ENCODE results near the gene DDX28. TPM values are rescaled to one million over a fixed set of nuclear protein-coding genes. Genes with fewer than 3 reads are reported as not detected.
"Not testable (repeated sequence)": the region's sequence is repeated elsewhere in the genome, so short reads cannot be mapped to it uniquely, and the experiment has no call there.

The DDX28 gene
- total RNA-seq, 1 donor from 2014 or later: 6.1 TPM

DNA sequence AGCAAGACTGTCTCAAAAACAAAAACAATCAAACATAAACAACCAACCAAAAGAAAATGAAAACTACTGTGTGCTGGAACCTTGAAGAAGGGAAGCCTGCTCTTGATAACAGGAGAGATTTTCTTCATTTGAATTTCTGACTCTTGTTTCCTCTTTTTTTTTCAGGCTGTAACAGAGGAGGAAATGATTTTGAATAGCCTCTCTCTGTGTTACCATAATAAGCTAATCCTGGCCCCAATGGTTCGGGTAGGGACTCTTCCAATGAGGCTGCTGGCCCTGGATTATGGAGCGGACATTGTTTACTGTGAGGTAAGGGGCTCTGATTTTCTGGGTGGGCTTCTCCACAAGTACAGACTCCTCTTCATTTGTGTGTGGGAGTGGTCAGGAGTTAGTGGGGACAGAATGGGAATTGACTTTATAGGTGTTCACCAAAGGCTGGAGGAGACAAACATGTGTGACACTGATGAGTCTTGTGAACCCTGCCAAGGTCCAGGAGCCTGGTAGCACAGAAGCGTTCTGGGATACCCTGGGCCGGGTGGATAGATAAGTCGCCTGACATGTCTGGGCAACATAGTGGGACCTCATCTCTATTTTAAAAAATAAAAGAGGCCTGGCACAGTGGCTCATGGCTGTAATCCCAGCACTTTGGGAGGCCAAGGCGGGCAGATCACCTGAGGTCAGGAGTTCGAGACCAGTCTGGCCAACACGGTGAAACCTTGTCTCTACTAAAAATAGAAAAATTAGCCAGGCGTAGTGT, 15.0 kb upstream of the DDX28 start:
- DNase-seq: no peak

DNA sequence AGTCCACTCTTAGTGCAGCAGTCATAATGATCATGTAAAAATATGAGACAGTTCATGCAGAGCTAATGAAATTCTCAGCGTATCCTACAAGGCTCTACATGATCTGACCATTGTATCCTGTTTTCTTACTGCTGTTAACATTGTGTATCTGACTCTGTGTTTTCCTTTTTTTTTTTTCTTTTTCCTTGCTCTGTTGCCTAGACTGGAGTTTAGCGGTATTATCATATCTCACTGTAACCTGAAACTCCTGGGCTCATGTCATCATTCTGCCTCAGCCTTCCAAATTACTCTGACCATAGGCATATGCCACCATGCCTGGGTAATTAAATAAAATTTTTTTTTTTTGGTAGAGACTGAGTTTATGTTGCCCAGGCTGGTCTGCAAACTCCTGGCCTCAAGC, 12.2 kb upstream of the DDX28 start:
- DNase-seq: no peak

- DNase-seq: no peak
Observed at GRCh38 chr16:68033101-68033500, 10.1 kb upstream of the DDX28 start.

DNA sequence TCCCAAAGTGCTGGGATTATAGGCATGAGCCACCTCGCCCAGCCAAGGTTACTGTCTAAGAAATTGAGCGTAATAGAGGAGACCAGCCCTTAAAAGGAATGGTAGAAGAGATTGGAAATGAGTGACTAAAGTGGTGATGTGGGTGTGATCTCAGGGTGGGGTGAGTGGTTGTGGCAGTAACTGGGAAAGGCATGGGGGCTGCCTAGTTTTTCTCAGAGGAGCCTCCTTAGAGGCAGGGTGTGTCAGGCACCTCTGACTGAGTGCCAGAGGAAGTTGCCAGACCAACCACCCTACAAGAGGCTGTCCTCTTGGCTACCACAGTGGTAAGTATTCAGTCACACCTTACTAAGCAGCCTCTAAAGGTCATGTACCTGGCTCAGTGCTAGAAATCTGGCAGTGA, 8.9 kb upstream of the DDX28 start:
- no peak for DNase-seq

- DNase-seq: not testable (repeated sequence)
Observed at GRCh38 chr16:68030108-68030507, 7.1 kb upstream of the DDX28 start.

- no peak for DNase-seq
Observed at GRCh38 chr16:68028996-68029395, 6.0 kb upstream of the DDX28 start.

DNA sequence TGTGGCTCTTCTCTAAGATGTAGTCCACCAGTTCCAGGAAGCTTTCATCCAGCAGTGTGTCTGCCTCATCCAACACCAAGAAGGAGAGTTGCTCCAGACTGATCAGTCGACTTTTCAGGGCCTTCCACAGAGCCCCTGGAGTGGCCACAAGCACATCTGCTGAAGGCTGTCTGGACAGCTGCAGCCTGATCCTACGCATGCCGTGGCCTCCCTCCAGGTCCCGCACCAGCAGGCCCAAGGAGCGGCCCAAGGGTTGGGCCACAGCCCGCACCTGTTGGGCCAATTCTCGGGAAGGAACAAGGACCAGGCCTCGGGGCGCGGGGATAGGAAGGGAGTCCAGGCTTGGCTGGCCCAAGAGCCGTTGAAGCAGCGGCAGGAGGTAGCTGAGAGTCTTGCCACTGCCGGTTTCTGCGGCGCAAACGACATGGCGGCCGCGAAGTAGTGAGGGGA, 729 bp downstream of the DDX28 start:
- no peak for DNase-seq

DNA sequence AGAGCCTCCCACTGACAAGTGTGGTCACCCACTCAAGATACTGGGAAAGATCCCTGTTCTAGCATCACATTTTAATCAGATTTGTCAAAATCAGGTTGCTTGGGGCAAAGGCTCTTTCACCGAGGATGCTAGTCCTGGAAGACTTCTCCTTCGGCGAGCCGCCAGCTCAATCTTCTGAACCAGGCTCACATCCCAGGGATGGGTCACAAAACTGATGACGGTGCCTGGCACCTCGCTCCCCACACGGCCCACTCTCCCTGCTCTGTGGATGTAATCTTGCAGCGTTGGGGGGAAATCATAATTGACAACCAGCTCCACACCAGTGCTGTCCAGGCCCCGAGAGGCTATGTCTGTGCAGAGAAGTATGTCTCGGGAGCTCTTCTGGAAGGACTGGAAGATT, 1.5 kb downstream of the DDX28 start:
- no peak for DNase-seq

- DNase-seq: no peak
Observed at GRCh38 chr16:68019167-68019680, 3.8 kb downstream of the DDX28 start.

DNA sequence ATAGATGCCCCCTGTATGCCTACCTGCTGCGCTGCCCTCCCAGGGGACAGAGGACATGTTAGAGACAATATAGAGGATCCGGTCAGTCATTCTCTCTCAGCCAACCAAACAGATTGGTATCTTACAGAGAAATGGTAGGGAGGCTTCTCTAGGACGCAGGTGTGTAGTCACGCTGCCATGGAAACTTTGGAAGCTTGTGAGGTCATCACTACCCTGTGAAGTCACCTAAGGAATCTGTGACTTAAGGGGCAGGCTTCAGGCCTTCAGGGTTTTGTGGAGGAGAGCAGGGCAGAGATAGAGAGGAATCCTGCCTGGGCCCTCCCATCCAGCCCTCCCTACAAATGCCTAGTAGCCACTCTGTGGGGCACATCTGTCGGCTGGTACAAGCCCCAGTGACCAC, 7.4 kb downstream of the DDX28 start, which contains the start of gene DPEP2NB:
DPEP2NB (minus strand) TSS at position 231 of the 400 bp plus-strand sequence; CDS start at position 90, 141 bp downstream.
- no peak for DNase-seq

GRCh38 chr16:68013440-68013839, 9.6 kb downstream of the DDX28 start:
- no peak for DNase-seq

DNA sequence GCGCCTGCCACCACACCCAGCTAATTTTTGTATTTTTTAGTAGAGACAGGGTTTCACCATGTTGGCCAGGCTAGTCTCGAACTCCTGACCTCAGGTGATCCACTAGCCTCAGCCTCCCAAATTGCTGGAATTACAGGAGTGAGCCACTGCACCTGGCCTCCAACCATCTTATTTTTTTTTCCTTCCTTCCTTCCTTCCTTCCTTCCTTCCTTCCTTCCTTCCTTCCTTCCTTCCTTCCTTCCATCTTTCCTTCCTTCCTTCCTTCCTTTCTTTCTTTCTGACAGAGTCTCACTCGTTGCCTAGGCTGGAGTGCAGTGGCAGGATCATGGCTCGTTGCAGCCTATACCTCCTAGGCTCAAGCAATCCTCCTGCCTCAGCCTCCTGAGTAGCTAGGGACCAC, 13.2 kb downstream of the DDX28 start:
- DNase-seq: not testable (repeated sequence)

DNA sequence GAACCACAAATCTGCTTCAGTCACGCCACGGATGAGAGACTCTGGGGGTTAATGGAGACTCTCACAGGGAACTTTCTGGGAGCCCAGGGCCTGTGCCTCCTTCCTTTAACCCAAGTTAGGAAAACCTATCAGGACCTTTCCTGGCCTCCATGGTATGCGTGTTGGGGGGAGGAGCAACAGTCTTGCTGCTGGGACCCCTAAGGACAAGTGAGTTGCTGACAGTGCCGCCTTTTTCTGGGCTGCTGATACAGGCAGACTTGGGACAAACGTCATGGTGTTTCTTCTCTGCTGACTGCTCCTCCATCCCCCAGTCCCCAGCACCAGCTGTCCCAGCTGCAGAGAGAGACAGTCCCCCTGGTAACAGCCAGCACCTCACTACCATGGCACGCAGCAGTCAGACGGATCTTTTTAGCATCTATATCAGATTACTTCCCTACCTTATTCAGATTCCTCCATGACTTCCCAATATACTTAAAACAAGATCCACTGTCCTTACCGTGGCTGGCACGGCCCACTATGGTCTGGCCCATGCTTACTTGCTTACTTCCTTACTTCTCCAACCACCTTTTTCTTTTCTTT, 13.8 kb downstream of the DDX28 start:
- DNase-seq: no peak

DNA sequence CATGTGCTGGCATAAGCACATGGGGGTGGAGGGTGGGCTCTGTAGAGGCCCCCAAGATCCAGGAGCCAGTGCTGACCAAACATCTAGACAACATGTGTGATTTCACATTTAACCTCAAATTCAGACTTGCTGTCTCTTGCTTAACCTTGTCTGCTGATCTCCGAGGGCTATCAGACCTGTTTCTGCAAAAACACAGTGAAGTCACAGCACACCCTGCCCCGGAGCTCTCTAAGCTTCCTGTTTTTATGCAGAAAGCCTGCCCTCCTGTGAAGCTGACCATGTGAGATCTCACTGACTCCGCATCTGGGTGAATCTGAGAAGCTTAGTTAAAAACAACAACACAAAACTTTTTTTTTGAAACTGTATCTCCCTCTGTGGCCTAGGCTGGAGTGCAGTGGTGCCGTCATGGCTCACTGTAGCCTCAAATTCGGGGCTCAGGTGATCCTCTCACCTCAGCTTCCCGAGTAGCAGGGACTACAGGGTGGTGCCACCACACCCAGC, 17.2 kb downstream of the DDX28 start:
- DNase-seq: no peak

DNA sequence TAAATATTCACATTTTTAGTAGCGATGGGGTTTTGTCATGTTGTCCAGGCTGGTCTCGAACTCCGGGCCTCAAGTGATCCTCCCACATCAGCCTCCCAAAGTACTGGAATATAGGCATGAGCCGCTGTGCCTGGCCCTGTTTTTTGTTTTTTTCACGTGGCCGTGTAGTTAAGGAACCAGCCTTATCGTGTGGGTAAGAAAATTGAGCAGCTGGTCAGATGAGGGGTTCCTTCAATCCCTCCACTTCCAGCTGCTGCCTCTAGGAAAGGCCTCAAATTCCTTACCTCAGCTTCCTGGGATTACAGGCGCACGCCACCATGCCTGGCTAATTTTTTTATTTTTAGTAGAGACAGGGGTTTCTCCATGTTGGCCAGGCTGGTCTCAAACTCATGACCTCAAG, 17.8 kb downstream of the DDX28 start:
- no peak for DNase-seq

DNA sequence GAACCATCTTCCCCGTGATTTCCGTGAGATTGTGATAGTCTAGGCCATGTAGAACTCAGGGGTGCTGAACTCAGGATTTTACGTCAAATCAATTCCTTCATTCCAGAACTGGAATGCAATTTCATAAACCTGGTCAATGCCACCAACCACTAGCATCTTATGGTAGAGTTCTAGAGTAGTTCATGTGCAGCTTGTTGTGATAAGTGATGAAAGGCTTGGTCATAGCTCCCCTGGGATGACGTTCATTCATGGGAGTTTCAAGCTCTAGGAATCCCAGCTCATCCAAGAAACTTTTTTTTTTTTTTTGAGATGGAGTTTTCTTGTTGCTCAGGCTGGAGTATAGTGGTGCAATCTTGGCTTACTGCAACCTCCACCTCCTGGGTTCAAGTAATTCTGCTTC, 20.0 kb downstream of the DDX28 start:
- no peak for DNase-seq

GRCh38 chr16:68000450-68000849, 22.6 kb downstream of the DDX28 start:
- DNase-seq: no peak

DNA sequence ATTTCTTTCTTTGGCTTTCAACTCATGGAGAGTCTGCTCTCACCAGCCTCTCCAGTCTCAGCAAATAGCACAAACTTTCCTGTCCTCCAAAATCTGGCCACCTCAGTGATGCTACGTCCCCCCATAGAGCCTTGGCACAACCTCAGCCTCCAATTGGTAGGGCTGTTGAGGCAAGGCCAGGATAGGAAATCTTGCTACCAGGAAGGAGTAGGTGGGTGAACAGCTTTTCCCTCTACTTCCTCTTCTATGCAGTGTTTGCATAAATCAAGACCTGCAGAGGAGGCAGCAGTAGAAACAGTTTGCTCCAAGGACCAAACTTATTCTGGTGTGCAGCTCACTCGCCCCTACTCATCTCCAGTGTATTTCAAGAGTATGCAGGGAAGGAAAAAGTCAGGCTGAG, 23.0 kb downstream of the DDX28 start:
- no peak for DNase-seq

GRCh38 chr16:67998779-67999688, 24.0 kb downstream of the DDX28 start, which contains the start of gene DPEP2:
Gene DPEP2 (minus strand): TSS chr16:67999484. CDS start chr16:67993212, 6,272 bp downstream.
- not testable (repeated sequence) for DNase-seq

DNA sequence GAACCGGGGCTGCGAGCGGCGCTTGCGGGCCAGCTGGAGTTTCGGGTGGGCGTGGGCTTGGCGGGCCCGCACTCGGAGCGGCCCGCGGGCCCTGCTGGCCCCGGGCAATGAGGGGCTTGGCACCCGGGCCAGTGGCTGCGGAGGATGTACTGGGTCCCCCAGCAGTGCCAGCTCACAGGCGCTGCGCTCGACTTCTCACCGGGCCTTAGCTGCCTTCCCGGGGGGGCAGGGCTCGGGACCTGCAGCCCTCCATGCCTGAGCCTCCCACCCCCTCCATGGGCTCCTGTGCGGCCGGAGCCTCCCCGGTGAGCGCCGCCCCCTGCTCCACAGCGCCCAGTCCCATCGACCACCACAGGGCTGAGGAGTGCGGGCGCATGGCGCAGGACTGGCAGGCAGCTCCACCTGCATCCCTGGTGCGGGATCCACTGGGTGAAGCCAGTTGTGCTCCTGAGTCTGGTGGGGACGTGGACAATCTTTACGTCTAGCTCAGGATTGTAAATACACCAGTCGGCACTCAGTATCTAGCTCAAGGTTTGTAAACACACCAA, 24.7 kb downstream of the DDX28 start:
- not testable (repeated sequence) for DNase-seq

GRCh38 chr16:67996666-67997065, 26.4 kb downstream of the DDX28 start:
- no peak for DNase-seq

- no peak for DNase-seq
Observed at GRCh38 chr16:67995423-67995822, 27.6 kb downstream of the DDX28 start.
